ENCODE results near the gene AZGP1. TPM values are rescaled to one million over a fixed set of nuclear protein-coding genes. Genes with fewer than 3 reads are reported as not detected.

AZGP1 gene
- total and polyA plus RNA-seq, 2 of the 13 experiments (the other 11 are each of a cell fraction or from before 2014, with no cell fraction given) = 93.8 to 229 TPM

GRCh38 chr7:100015232-100016214, 39.7 kb upstream of the AZGP1 start, which contains the start of gene ZKSCAN1 (continued):
- TF ChIP-seq ZNF407 (CRISPR knock-in tag; IDR thresholded peaks at IDR 0.05; ENCODE audit: not compliant biosample characterization) (no peak), IKZF1 (IDR thresholded peaks at IDR 0.05) (no peak), KLF9 (CRISPR knock-in tag; IDR thresholded peaks at IDR 0.05; ENCODE audit: low read depth) (no peak), KDM5A (IDR thresholded peaks at IDR 0.05; ENCODE audit: borderline replicate concordance, low read length) (no peak; the same call in 1 of the 2 replicates), ATAD3A (CRISPR knock-in tag; IDR thresholded peaks at IDR 0.05) (no peak), MLLT10 (CRISPR knock-in tag; IDR thresholded peaks at IDR 0.05) (no peak), ZNF646 (CRISPR knock-in tag; IDR thresholded peaks at IDR 0.05) (no peak), NFIB (CRISPR knock-in tag; IDR thresholded peaks at IDR 0.05; ENCODE audit: borderline replicate concordance) (no peak), ZBED4 (CRISPR knock-in tag; IDR thresholded peaks at IDR 0.05; ENCODE audit: borderline replicate concordance) (0 out of 2 replicates have a peak, but pooled peaks have one; percentile 24)

All from HepG2 (cell line).